Measurements from ENCODE around the gene CGNL1.

CGNL1 gene

DNA sequence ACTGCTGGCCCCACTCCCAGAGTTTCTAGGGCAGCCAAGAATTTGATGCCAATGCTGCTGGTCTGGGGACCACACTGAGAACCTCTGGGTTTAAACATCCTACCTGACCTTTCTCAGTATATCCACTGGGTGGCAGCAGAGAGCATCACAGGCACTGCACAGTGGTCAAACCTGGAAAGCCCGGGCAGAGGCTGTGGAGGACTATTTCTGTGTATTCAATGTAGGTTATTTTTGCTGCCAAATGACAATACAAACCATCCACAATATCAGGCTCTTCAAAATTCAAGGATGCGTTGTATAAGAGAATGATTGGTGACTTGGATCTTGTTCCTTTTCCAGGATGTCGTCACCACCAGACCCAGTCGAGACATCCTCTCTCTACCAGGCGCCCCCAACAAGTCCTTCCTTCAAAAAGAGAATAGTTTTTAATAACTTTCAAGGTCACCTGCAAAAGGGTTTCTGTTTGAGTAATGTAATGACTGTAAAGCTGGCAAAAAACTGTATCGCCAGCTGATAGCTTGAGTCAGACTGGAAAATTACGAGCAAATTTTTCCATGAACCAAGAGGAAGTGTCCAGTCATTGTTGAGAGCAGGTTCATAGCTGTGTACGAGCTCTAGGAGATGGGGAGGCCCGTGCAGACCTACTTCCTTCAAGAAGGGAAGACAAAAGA is 184.9 kb downstream of the CGNL1 start:
- Mint-ChIP-seq H3K36me3 (peaks cover 2% of the 10 kb centered on the region), H3K9me3 (ENCODE audit: low read depth) (peaks cover 3% of the 10 kb centered on the region), H3K4me3 (peak overlapping the region; percentile 65), H3K4me1 (ENCODE audit: low read depth) (peaks cover 45% of the 10 kb centered on the region), H3K27me3 (no peaks in the 10 kb centered on the region), H3K27ac (peak overlapping the region; percentile 95)

- Mint-ChIP-seq H3K27me3 (no peaks in the 10 kb centered on the region), H3K27ac (peak overlapping the region; percentile 80), H3K36me3 (peaks cover 2% of the 10 kb centered on the region), H3K9me3 (ENCODE audit: low read depth) (peaks cover 3% of the 10 kb centered on the region), H3K4me3 (no peak overlapping the region), H3K4me1 (ENCODE audit: low read depth) (peaks cover 47% of the 10 kb centered on the region)
Observed at GRCh38 chr15:57562196-57562769, 186.0 kb downstream of the CGNL1 start.

GRCh38 chr15:57563416-57563815 is 187.1 kb downstream of the CGNL1 start:
- peaks cover 2% of the 10 kb centered on the region for H3K36me3 Mint-ChIP-seq
- peak overlapping the region; percentile 25 for H3K4me3 Mint-ChIP-seq
- peaks cover 3% of the 10 kb centered on the region for H3K9me3 Mint-ChIP-seq (ENCODE audit: low read depth)
- peaks cover 47% of the 10 kb centered on the region for H3K4me1 Mint-ChIP-seq (ENCODE audit: low read depth)
- H3K27ac Mint-ChIP-seq, result peak overlapping the region; percentile 80
- no peaks in the 10 kb centered on the region for H3K27me3 Mint-ChIP-seq

- H3K4me1 Mint-ChIP-seq (ENCODE audit: low read depth), result peaks cover 44% of the 10 kb centered on the region
- H3K27ac Mint-ChIP-seq, result peak overlapping the region; percentile 72
- H3K4me3 Mint-ChIP-seq, result peak overlapping the region; percentile 46
- peaks cover 5% of the 10 kb centered on the region for H3K27me3 Mint-ChIP-seq
- H3K36me3 Mint-ChIP-seq, result peaks cover 2% of the 10 kb centered on the region
- peaks cover 3% of the 10 kb centered on the region for H3K9me3 Mint-ChIP-seq (ENCODE audit: low read depth)
Observed at GRCh38 chr15:57565311-57565710, 189.0 kb downstream of the CGNL1 start.

GRCh38 chr15:57566834-57567233 is 190.5 kb downstream of the CGNL1 start:
- H3K27ac Mint-ChIP-seq, result no peak overlapping the region
- H3K4me1 Mint-ChIP-seq (ENCODE audit: low read depth), result peaks cover 29% of the 10 kb centered on the region
- H3K36me3 Mint-ChIP-seq, result no peaks in the 10 kb centered on the region
- no peak overlapping the region for H3K4me3 Mint-ChIP-seq
- H3K9me3 Mint-ChIP-seq (ENCODE audit: low read depth), result no peaks in the 10 kb centered on the region
- H3K27me3 Mint-ChIP-seq, result peaks cover 5% of the 10 kb centered on the region

GRCh38 chr15:57567891-57568290 is 191.6 kb downstream of the CGNL1 start:
- Mint-ChIP-seq H3K4me3 (no peak overlapping the region), H3K4me1 (ENCODE audit: low read depth) (peaks cover 19% of the 10 kb centered on the region), H3K27me3 (peaks cover 5% of the 10 kb centered on the region), H3K27ac (no peak overlapping the region), H3K9me3 (ENCODE audit: low read depth) (no peaks in the 10 kb centered on the region), H3K36me3 (no peaks in the 10 kb centered on the region)

- Mint-ChIP-seq H3K36me3 (no peaks in the 10 kb centered on the region), H3K27me3 (peaks cover 5% of the 10 kb centered on the region), H3K9me3 (ENCODE audit: low read depth) (no peaks in the 10 kb centered on the region), H3K4me1 (ENCODE audit: low read depth) (peaks cover 16% of the 10 kb centered on the region), H3K4me3 (no peak overlapping the region), H3K27ac (no peak overlapping the region)
Observed at GRCh38 chr15:57568299-57568698, 192.0 kb downstream of the CGNL1 start.

GRCh38 chr15:57570340-57570739 is 194.0 kb downstream of the CGNL1 start:
- peaks cover 6% of the 10 kb centered on the region for H3K4me1 Mint-ChIP-seq (ENCODE audit: low read depth)
- no peak overlapping the region for H3K27ac Mint-ChIP-seq
- H3K27me3 Mint-ChIP-seq, result peaks cover 5% of the 10 kb centered on the region
- H3K36me3 Mint-ChIP-seq, result no peaks in the 10 kb centered on the region
- no peak overlapping the region for H3K4me3 Mint-ChIP-seq
- H3K9me3 Mint-ChIP-seq (ENCODE audit: low read depth), result no peaks in the 10 kb centered on the region

- Mint-ChIP-seq H3K27me3 (peaks cover 5% of the 10 kb centered on the region), H3K36me3 (no peaks in the 10 kb centered on the region), H3K27ac (no peak overlapping the region), H3K4me3 (no peak overlapping the region), H3K9me3 (ENCODE audit: low read depth) (no peaks in the 10 kb centered on the region), H3K4me1 (ENCODE audit: low read depth) (peaks cover 2% of the 10 kb centered on the region)
Observed at GRCh38 chr15:57570994-57571393, 194.7 kb downstream of the CGNL1 start.

DNA sequence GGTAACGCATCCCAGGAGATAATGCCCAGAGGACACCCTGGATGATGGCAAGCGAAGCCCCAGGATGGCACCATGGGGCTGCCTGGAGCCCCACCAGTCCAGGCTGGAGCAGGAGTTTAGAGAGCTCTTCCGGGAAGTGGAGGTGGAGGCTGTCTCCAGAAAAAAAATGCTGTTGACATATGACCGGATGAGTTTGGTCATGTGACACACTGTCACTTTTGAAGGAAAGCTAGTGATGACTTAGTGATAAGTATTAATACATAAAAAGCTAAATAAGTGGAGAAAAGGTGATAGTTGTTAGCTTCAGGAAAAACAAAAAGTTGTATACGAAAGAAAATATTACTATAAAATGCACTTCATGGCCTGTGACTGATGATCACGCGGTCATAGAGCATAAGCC is 195.4 kb downstream of the CGNL1 start:
- Mint-ChIP-seq H3K4me3 (no peak overlapping the region), H3K27ac (no peak overlapping the region), H3K27me3 (peaks cover 5% of the 10 kb centered on the region), H3K9me3 (ENCODE audit: low read depth) (no peaks in the 10 kb centered on the region), H3K36me3 (no peaks in the 10 kb centered on the region), H3K4me1 (ENCODE audit: low read depth) (no peaks in the 10 kb centered on the region)

DNA sequence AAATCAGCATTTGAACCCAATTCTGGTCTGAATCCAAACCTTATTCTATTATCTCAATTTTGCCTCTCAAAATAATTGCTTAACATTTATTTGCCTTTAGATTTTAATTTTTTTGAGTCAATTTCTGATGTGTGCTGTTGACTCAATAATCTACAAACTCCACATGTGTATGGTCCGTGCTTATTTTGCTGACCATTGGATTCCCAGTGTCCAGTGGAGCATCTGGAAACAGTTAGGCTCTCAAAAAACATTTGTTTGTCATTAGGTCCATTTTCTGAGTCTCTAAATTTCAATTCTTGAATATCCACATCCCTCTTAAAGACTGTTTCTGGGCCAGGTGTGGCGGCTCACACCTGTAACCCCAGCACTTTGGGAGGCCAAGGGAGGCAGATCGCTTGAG is 196.2 kb downstream of the CGNL1 start:
- Mint-ChIP-seq H3K27me3 (peaks cover 5% of the 10 kb centered on the region), H3K36me3 (no peaks in the 10 kb centered on the region), H3K27ac (no peak overlapping the region), H3K9me3 (ENCODE audit: low read depth) (no peaks in the 10 kb centered on the region), H3K4me3 (no peak overlapping the region), H3K4me1 (ENCODE audit: low read depth) (no peaks in the 10 kb centered on the region)

GRCh38 chr15:57573151-57573550 is 196.8 kb downstream of the CGNL1 start:
- Mint-ChIP-seq H3K4me3 (no peak overlapping the region), H3K9me3 (ENCODE audit: low read depth) (no peaks in the 10 kb centered on the region), H3K4me1 (ENCODE audit: low read depth) (no peaks in the 10 kb centered on the region), H3K27me3 (peaks cover 5% of the 10 kb centered on the region), H3K27ac (no peak overlapping the region), H3K36me3 (no peaks in the 10 kb centered on the region)

- peaks cover 5% of the 10 kb centered on the region for H3K27me3 Mint-ChIP-seq
- no peaks in the 10 kb centered on the region for H3K36me3 Mint-ChIP-seq
- H3K4me1 Mint-ChIP-seq (ENCODE audit: low read depth), result no peaks in the 10 kb centered on the region
Observed at GRCh38 chr15:57575363-57575762, 199.1 kb downstream of the CGNL1 start.

GRCh38 chr15:57578288-57578900 is 202.1 kb downstream of the CGNL1 start:
- H3K27ac Mint-ChIP-seq, result no peak overlapping the region
- peaks cover 7% of the 10 kb centered on the region for H3K9me3 Mint-ChIP-seq (ENCODE audit: low read depth)
- peaks cover 8% of the 10 kb centered on the region for H3K27me3 Mint-ChIP-seq

More at GRCh38 chr15:57575363-57575762, 199.1 kb downstream of the CGNL1 start:
- H3K27ac Mint-ChIP-seq, result no peak overlapping the region
- no peak overlapping the region for H3K4me3 Mint-ChIP-seq
- no peaks in the 10 kb centered on the region for H3K9me3 Mint-ChIP-seq (ENCODE audit: low read depth)

GRCh38 chr15:57580428-57580827 is 204.1 kb downstream of the CGNL1 start:
- Mint-ChIP-seq H3K27ac (no peak overlapping the region), H3K27me3 (peaks cover 8% of the 10 kb centered on the region), H3K4me1 (ENCODE audit: low read depth) (no peaks in the 10 kb centered on the region), H3K4me3 (no peak overlapping the region), H3K36me3 (peaks cover 6% of the 10 kb centered on the region), H3K9me3 (ENCODE audit: low read depth) (peaks cover 8% of the 10 kb centered on the region)

More at GRCh38 chr15:57578288-57578900, 202.1 kb downstream of the CGNL1 start:
- Mint-ChIP-seq H3K36me3 (peaks cover 5% of the 10 kb centered on the region), H3K4me1 (ENCODE audit: low read depth) (no peaks in the 10 kb centered on the region), H3K4me3 (no peak overlapping the region)
